GM12892 (cell line): ENCODE data around the gene DYNLT1.

Experiments used
- POLR2A ChIP-seq: IDR thresholded peaks from 2 replicates; pipeline ENCODE4 v1.6.1; 2011; ENCODE audit warnings: low read depth, low read length, control low read depth
- POLR2AphosphoS5 ChIP-seq: IDR thresholded peaks from 2 replicates; pipeline ENCODE4 v1.6.1; 2011; ENCODE audit warnings: low read depth, low read length, control low read depth
- TAF1 ChIP-seq: IDR thresholded peaks from 2 replicates; pipeline ENCODE4 v1.6.1; 2011; ENCODE audit warnings: low read depth, mild to moderate bottlenecking, control low read depth, low read length, borderline replicate concordance

DNA sequence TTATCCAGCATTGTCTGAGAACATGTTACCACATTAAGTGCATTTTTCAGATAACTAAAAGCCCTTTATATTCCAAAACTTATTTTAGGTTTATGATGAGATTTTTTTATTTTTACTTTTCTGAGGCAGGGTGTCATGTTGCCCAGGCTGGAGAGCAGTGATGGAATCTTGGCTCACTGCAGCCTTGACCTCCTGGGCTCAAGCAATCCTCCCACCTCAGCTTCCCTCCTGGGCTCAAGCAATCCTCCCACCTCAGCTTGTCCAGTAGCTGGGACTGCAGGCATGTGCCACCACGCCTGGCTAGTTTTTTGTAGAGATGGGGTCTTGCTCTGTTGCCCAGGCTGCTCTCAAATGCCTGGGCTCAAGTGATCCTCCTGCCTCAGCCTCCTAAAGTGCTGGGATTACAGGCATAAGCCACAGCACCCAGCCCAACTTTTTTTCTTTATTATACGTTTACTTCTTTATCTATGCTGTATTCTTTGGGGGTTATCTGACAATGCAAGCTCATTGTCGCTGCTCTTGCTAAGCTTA, 6.2 kb downstream of the DYNLT1 start:
- TF ChIP-seq POLR2A (no peak), POLR2AphosphoS5 (no peak), TAF1 (no peak)
